Osteocyte (in vitro differentiated cells): ENCODE data around the gene SLC26A2. TPM values are rescaled to one million over a fixed set of nuclear protein-coding genes. Genes with fewer than 3 reads are reported as not detected.

ENCODE experiments used
- DNase-seq: peaks from one replicate; pipeline ENCODE4 v3.0.0; 2021; ENCODE audit warnings: mixed read lengths; ENCODE audit not compliant: unreplicated experiment; ENCODE audit errors: extremely low spot score
- H3K27ac Mint-ChIP-seq: one replicate; pipeline ENCODE4 v1.8.0; 2021; ENCODE audit warnings: mild to moderate bottlenecking, mixed read lengths; ENCODE audit not compliant: unreplicated experiment
- H3K27me3 Mint-ChIP-seq: one replicate; pipeline ENCODE4 v1.8.0; 2021; ENCODE audit warnings: mixed read lengths; ENCODE audit not compliant: unreplicated experiment
- H3K36me3 Mint-ChIP-seq: one replicate; pipeline ENCODE4 v1.8.0; 2021; ENCODE audit warnings: mixed read lengths; ENCODE audit not compliant: unreplicated experiment
- H3K4me1 Mint-ChIP-seq: one replicate; pipeline ENCODE4 v1.8.0; 2021; ENCODE audit warnings: mixed read lengths; ENCODE audit not compliant: unreplicated experiment
- H3K4me3 Mint-ChIP-seq: one replicate; pipeline ENCODE4 v1.8.0; 2021; ENCODE audit warnings: mild to moderate bottlenecking, moderate library complexity, mixed read lengths; ENCODE audit not compliant: unreplicated experiment
- H3K9me3 Mint-ChIP-seq: one replicate; pipeline ENCODE4 v1.8.0; 2021; ENCODE audit warnings: mixed read lengths; ENCODE audit not compliant: unreplicated experiment
- CTCF ChIP-seq: fragments of 200-600 bp; sonication (generic); IDR thresholded peaks from 2 replicates; pipeline ENCODE4 v1.5.0; 2021; ENCODE audit warnings: antibody characterized with exemption, mild to moderate bottlenecking, moderate library complexity
- total RNA-seq: library from RNA; stranded (reverse); gene quantifications from 2 replicates; pipeline ENCODE4 v1.2.1, GENCODE V29; 2021

Gene SLC26A2
- total RNA-seq, 1 donor from 2014 or later: 39.7 TPM

- no peak for DNase-seq
- H3K9me3 Mint-ChIP-seq: no peaks in the 10 kb centered on the region
- no peak overlapping the region for H3K27ac Mint-ChIP-seq
- no peaks in the 10 kb centered on the region for H3K27me3 Mint-ChIP-seq
- H3K36me3 Mint-ChIP-seq: peaks cover 41% of the 10 kb centered on the region
- H3K4me3 Mint-ChIP-seq: no peak overlapping the region
- no peaks in the 10 kb centered on the region for H3K4me1 Mint-ChIP-seq
- no peak for TF ChIP-seq CTCF
These were observed 19.3 kb downstream of the SLC26A2 start for GRCh38 chr5:149979896-149980295.

GRCh38 chr5:149981206-149981605 lies 20.6 kb downstream of the SLC26A2 start:
- H3K4me3 Mint-ChIP-seq: no peak overlapping the region
- H3K27me3 Mint-ChIP-seq: no peaks in the 10 kb centered on the region
- no peaks in the 10 kb centered on the region for H3K9me3 Mint-ChIP-seq
- DNase-seq: no peak
- H3K27ac Mint-ChIP-seq: no peak overlapping the region
- no peak for TF ChIP-seq CTCF
- no peaks in the 10 kb centered on the region for H3K4me1 Mint-ChIP-seq
- H3K36me3 Mint-ChIP-seq: peaks cover 36% of the 10 kb centered on the region

- H3K27ac Mint-ChIP-seq: no peak overlapping the region
- no peaks in the 10 kb centered on the region for H3K27me3 Mint-ChIP-seq
- DNase-seq: no peak
- no peak overlapping the region for H3K4me3 Mint-ChIP-seq
- TF ChIP-seq CTCF: no peak
- H3K36me3 Mint-ChIP-seq: peaks cover 32% of the 10 kb centered on the region
- no peaks in the 10 kb centered on the region for H3K4me1 Mint-ChIP-seq
- H3K9me3 Mint-ChIP-seq: no peaks in the 10 kb centered on the region
These were observed 21.9 kb downstream of the SLC26A2 start for GRCh38 chr5:149982505-149982904.

- TF ChIP-seq CTCF: no peak
- H3K27me3 Mint-ChIP-seq: no peaks in the 10 kb centered on the region
- H3K27ac Mint-ChIP-seq: no peak overlapping the region
- no peak overlapping the region for H3K4me3 Mint-ChIP-seq
- no peaks in the 10 kb centered on the region for H3K9me3 Mint-ChIP-seq
- H3K36me3 Mint-ChIP-seq: peaks cover 5% of the 10 kb centered on the region
- no peaks in the 10 kb centered on the region for H3K4me1 Mint-ChIP-seq
- DNase-seq: no peak
These were observed 27.6 kb downstream of the SLC26A2 start for GRCh38 chr5:149988126-149988525.

GRCh38 chr5:149990518-149991376 lies 30.2 kb downstream of the SLC26A2 start:
- Mint-ChIP-seq H3K27me3 (no peaks in the 10 kb centered on the region), H3K27ac (no peak overlapping the region), H3K36me3 (peaks cover 2% of the 10 kb centered on the region), H3K4me1 (no peaks in the 10 kb centered on the region), H3K9me3 (no peaks in the 10 kb centered on the region), H3K4me3 (no peak overlapping the region)
- TF ChIP-seq CTCF: peak; percentile 92
- peak; percentile 86 for DNase-seq
